DND-41 (cell line): Measurements from ENCODE around the gene PELI1.

Experiments used
- CTCF ChIP-seq: IDR thresholded peaks from 2 replicates; pipeline ENCODE4 v1.5.1; 2012; ENCODE audit warnings: borderline replicate concordance, low read length, moderate library complexity, mild to moderate bottlenecking; ENCODE audit not compliant: poor library complexity, severe bottlenecking; ENCODE audit errors: extremely low read depth
- EZH2 ChIP-seq: IDR thresholded peaks from 3 replicates; pipeline ENCODE4 v1.6.1; 2012; ENCODE audit warnings: borderline replicate concordance, low read depth, mild to moderate bottlenecking, moderate library complexity, low read length, inconsistent platforms; ENCODE audit not compliant: severe bottlenecking

- TF ChIP-seq CTCF, result no peak
- TF ChIP-seq EZH2, result no peak
Observed at GRCh38 chr2:64177315-64177714, 33.1 kb upstream of the PELI1 start.
